Activated CD8-positive, alpha-beta memory T cell treated with anti-CD3 and anti-CD28 coated beads, Interleukin-2, amount 50 U/mL, for 24 hours (primary cell): ENCODE data around the gene CYGB.

ENCODE experiments used
- DNase-seq: peaks from one replicate; pipeline ENCODE4 v3.0.0-alpha.2; 2020; ENCODE audit errors: extremely low read depth

Gene CYGB

DNA sequence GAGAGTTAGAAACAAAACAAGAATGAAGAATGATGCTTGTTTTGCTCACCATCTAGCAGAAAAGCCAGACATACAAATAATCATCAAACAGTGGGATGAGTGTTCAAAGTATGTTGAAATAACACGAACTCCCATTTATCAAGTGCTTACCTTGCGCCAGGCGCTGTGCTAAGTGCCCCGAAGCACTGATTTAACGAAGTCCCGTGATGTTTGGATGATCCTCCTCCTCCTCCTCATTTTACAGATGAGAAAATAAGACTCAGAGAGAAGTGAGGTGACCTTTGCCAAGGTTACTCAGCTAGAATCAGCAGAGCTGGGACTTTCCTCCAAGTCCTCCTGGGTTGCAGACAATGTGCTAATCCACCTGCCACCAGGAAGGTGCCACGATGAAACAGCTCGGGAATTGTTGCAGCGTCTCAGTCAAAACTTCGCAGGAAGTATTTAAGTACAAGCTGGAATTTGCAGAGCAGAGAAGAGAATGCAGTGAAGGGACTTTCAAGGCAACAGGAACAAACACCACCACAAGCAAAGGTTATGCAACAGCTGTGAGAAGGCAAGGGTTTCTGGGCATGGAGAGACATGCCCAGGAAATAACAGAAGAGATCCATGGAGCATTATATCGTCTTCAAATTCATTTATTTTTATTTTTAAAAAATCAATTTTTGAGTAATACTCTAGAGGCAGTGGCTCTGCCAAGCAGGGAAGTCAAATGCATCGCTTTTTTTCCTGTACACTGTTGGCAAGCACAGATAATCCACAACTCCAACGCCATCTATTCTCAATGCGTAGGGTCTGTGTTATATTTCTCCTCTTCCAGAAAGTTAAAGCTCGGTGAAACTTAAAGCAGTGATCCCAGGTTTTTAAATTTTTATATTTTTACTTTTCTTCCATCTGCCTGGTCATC, 13.5 kb upstream of the CYGB start:
- no peak for DNase-seq

DNA sequence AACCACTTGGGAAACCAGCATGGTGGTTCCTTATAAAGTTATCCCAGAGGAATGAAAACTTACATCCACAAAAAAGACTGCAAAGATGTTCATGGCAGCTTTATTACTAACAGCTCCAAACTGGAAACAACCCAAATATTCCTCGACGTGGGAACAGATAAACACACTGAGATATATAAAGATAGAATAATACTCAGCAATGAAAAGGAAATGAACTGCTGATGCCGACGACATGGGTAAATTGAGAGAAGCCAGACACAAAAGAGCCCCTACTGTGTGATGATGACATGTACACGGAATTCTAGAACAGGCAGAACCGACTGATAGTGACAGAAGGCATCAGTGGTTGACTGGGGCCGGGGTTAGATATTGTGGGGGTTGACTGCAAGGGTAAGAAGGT, 12.0 kb upstream of the CYGB start:
- no peak for DNase-seq

DNA sequence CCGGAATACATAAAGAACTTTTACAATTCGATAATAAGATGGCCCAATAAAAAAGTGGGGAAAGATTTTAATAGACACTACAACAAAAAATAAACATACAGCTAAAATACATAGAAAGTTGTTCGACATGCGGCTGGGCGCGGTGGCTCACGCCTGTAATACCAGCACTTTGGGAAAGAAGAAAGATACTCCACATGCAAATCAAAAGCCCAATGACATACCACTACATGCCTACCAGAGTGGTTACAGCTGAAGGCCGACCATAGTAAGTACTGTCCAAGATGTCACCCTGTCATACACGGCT, 11.7 kb upstream of the CYGB start:
- no peak for DNase-seq

DNA sequence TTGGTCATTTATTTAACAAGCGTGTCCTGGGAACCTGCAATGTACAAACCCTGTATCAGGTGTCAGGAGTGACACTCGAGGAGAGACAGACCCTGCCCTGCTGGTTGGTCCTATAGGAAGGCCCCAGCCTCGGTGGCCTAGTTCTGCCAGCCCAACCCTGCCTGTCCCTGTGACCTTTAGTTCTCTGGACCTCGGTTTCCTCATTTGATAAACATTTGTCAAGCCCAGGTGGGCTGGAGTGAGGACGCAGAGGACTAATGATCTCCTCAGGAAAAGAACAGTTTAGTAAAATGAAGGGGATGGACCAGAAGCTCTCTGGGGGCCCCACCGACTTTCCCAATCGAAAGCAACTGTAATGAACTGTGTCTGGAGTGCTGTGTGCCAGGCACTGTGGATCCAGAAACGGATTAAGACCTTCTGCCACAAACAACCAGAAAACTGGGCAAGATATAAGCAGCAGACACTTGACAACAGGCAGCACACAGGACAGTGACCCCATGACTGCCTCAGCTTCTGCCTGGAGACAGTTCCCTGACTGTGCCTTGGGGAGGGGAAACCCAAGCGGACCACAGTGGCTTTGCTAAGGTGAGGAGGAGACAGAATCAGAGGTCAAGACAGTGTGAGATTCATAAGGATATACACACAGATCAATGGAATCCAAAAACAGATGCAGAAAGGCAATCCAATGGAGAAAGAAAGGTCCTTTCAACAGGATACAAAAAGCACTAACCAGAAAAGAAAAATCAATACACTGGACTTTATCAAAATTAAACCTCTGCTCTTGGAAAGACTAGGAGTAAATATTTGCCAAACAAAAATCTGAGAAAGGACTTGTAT, 11.1 kb upstream of the CYGB start:
- DNase-seq, result no peak

GRCh38 chr17:76547642-76548202, 10.2 kb upstream of the CYGB start:
- DNase-seq, result no peak

DNA sequence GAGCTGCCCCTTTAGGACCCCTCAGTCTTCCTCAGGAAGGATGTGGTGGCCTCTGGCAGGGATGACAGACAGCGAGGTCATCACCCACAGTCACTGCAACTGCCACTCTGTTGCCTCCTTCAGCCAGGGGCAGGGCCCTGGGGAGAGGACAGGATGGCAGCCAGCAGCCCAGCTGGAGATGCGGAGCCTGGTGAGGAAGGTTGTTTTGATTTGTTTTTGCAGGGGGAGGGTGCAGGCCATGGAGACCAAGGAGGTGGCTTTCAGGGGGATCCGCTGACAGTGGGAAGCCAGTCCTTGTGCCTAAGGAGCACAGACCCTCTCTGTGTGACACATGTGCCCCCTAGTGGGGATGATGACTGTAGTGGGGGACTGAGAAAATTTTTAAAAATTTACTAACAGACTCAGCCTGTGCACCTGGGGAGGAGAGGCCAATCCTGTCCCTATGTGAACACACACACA, 9.7 kb upstream of the CYGB start:
- peak; percentile 27 for DNase-seq

- no peak for DNase-seq
Measured at GRCh38 chr17:76546556-76547182, 9.2 kb upstream of the CYGB start.

GRCh38 chr17:76545918-76546555, 8.5 kb upstream of the CYGB start:
- no peak for DNase-seq

DNA sequence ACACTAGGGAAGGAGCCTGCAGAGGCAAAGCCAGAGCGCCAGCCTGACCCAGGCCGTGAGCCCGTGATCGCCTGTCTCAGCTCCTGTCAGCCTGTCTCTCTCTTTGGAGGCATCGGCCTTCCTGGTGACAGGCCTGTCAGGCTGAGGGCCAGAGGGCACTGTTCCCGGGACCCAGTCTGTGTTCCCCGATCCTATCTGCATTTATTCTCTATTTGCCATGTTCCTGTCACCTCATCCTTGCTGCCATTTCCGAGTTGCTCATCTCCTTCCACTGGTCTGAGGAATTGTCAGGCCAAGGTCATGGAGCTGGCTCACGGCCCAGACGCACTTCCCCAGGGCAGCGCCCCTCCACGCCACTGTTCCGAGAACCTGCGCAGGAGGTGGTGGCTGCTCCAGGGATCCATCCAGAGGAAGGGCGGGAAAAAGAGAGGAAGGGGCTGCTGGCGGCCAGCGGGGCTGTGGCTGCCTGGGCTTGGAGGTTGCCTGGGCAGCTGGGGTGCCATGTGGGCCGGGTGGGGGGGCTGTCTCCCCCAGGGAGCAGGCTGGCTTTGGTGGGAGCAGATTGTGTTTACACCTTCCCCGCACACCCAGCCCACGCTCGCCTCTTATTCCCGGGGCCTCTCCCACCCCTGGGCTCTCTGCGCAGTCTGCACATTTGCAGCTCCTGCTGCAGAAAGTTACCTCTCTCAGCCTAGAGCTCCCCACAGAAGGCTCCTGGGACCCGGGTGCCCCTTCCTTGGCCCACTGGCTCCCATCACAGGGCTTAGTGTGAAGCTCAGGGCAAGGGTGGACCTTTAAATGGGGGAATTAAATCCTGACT, 7.2 kb upstream of the CYGB start:
- no peak for DNase-seq

- no peak for DNase-seq
Measured at GRCh38 chr17:76543826-76544545, 6.5 kb upstream of the CYGB start.

GRCh38 chr17:76543482-76543825, 5.9 kb upstream of the CYGB start:
- no peak for DNase-seq

- no peak for DNase-seq
Measured at GRCh38 chr17:76542984-76543383, 5.5 kb upstream of the CYGB start.

GRCh38 chr17:76542566-76542971, 5.1 kb upstream of the CYGB start:
- DNase-seq, result no peak

DNA sequence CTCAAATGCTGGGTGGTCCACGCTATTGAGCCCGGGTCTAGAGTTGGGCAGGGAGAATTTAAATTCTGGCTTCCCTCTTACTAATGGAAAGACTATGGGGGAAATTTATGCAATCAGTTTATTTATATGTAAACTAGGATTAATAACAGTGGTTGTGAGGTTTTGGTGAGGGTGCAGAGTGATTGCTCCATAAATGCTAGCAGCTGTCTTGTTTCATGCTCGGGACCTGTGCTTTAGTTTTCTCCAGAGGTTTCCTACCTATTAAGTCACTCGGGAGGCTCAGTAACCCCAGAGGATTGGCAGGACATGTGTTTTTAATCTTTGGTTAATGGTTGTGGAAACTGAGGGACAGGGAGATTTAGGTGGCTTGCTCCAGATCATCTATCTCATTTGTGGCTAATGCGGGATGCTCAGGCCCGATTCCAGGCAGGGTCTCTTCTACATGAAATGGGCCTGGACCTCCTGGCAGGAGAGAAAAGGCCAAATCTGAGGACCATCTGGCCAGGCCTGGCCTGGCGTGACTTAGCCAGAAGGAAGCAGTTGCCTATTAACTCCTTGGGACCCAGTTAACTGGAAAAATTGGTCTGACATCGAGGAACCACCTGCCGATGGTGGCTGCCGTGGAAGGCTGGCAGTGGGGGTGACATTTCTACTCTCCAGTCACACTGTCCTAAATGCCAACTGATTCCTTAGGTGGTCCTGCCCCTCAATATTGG, 4.4 kb upstream of the CYGB start:
- no peak for DNase-seq

- no peak for DNase-seq
Measured at GRCh38 chr17:76540381-76541300, 3.1 kb upstream of the CYGB start.

DNA sequence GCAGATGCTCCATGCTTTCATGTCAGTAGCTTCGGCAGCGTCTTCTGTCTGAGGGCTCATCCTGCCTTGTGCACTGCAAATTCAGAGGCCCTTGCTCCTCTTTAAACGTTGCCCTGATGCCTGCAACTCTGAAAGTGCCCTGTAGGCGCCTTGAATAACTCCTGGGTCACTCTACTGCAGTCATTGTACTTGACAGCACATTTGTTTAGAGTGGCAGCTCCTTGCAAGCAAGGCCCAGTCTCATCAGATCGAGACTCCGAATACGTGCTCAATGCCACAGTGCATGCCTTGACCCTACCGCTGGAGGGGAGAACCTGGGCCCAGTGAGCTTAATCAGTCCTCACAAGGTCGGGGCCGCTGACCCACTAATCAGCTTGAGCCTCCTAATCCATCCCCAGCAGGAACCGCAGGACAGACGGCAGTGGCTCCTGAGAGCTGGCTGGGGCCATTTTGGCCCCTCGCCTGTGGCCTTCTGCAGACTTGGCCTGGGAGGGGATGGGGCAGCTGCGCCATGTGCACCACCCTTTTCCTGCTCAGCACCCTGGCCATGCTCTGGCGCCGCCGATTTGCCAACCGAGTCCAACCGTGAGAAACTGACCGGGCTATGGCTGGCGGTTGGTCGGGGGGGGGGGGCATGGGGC, 2.2 kb upstream of the CYGB start, which contains the start of gene PRCD:
PRCD (plus strand) TSS at position 414 of the 641 bp plus-strand sequence; CDS start at position 512, 98 bp downstream.
- DNase-seq, result no peak

DNA sequence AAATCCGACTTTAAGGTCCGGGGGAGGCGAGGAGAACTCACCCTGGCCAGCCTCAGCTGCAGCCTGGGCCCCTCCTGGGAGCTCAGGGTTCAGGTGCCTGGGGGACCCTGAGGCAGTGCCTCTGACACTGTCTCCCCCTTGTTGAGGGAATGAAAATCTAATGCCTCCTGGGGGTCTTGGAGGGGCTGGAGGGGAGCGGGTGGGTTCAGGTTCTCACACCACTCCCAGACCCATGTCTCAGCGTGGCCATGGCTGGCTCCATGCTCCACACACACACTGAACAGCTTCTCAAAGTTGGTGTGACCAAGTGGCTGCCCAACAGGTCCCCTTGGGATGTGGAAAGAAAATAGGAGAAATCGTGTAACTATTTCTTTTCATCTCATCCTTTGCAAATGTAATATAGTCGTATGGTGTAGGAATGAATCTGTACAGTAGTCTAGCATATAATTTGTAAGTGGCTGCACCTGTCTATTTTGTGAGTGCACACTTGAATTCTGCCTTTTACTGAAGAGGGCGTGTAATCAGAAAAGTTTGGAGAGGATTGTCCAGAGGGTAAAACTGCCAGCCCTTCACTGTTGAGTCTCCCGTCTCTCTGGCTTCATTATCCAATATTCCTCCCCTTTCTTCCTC, 1.5 kb upstream of the CYGB start:
- DNase-seq, result no peak
